H9 (cell line): Measurements from ENCODE around the gene CAPN9. TPM values are rescaled to one million over a fixed set of nuclear protein-coding genes. Genes with fewer than 3 reads are reported as not detected.

Experiments used
- DNase-seq: peaks from one replicate; pipeline ENCODE4 v3.0.0-alpha.2; 2017
- H2AFZ ChIP-seq: one replicate; pipeline ENCODE4 v1.6.1; 2013; ENCODE audit warnings: mild to moderate bottlenecking, low read length, control low read depth, moderate library complexity
- H2AK5ac ChIP-seq: 2 replicates; pipeline ENCODE4 v1.6.1; 2013; ENCODE audit warnings: low read length, control low read depth, mixed read lengths; ENCODE audit not compliant: insufficient read length
- H2BK120ac ChIP-seq: one replicate; pipeline ENCODE4 v1.6.1; 2013; ENCODE audit warnings: low read depth, mild to moderate bottlenecking, low read length, control low read depth, inconsistent platforms; ENCODE audit not compliant: poor library complexity, severe bottlenecking
- H2BK12ac ChIP-seq: 2 replicates; pipeline ENCODE4 v1.6.1; 2013; ENCODE audit warnings: low read length, control low read depth, mixed read lengths, low read depth; ENCODE audit not compliant: insufficient read length
- H2BK15ac ChIP-seq: 2 replicates; pipeline ENCODE4 v1.6.1; 2013; ENCODE audit warnings: low read depth, low read length, control low read depth
- H2BK20ac ChIP-seq: one replicate; pipeline ENCODE4 v1.6.1; 2013; ENCODE audit warnings: low read depth, mild to moderate bottlenecking, low read length, control low read depth, inconsistent platforms; ENCODE audit not compliant: poor library complexity, severe bottlenecking
- H2BK5ac ChIP-seq: 2 replicates; pipeline ENCODE4 v1.6.1; 2013; ENCODE audit warnings: low read length, control low read depth, mixed read lengths; ENCODE audit not compliant: insufficient read length
- H3K14ac ChIP-seq: 2 replicates; pipeline ENCODE4 v1.6.1; 2013; ENCODE audit warnings: low read length, control low read depth; ENCODE audit not compliant: insufficient read depth
- H3K18ac ChIP-seq: 2 replicates; pipeline ENCODE4 v1.6.1; 2013; ENCODE audit warnings: low read depth, mild to moderate bottlenecking, mixed read lengths, low read length, control low read depth; ENCODE audit not compliant: insufficient read length
- H3K23ac ChIP-seq: 2 replicates; pipeline ENCODE4 v1.6.1; 2013; ENCODE audit warnings: low read length, control low read depth, mixed read lengths, low read depth; ENCODE audit not compliant: insufficient read length
- H3K23me2 ChIP-seq: 2 replicates; pipeline ENCODE4 v1.6.1; 2013; ENCODE audit warnings: low read depth, mild to moderate bottlenecking, mixed read lengths, low read length, control low read depth; ENCODE audit not compliant: insufficient read length, poor library complexity, severe bottlenecking
- H3K27ac ChIP-seq: 2 replicates; pipeline ENCODE4 v1.5.1; 2013; ENCODE audit warnings: low read length, control low read depth, mixed read lengths, low read depth; ENCODE audit not compliant: insufficient read length
- H3K27me3 ChIP-seq: 2 replicates; pipeline ENCODE4 v1.6.1; 2013; ENCODE audit warnings: low read length, control low read depth, inconsistent platforms; ENCODE audit not compliant: insufficient read depth
- H3K4ac ChIP-seq: 2 replicates; pipeline ENCODE4 v1.6.1; 2013; ENCODE audit warnings: low read depth, mild to moderate bottlenecking, control low read depth, inconsistent platforms, low read length, moderate library complexity
- H3K4me1 ChIP-seq: 2 replicates; pipeline ENCODE4 v1.6.1; 2013; ENCODE audit warnings: low read length, control low read depth, inconsistent platforms; ENCODE audit not compliant: insufficient read depth
- H3K4me2 ChIP-seq: 2 replicates; pipeline ENCODE4 v1.6.1; 2013; ENCODE audit warnings: low read length, control low read depth, mixed read lengths; ENCODE audit not compliant: insufficient read length, insufficient read depth
- H3K56ac ChIP-seq: 2 replicates; pipeline ENCODE4 v1.6.1; 2013; ENCODE audit warnings: low read depth, mild to moderate bottlenecking, mixed read lengths, low read length, control low read depth; ENCODE audit not compliant: insufficient read length
- H3K79me1 ChIP-seq: 2 replicates; pipeline ENCODE4 v1.6.1; 2013; ENCODE audit warnings: low read depth, mild to moderate bottlenecking, moderate library complexity, low read length, control low read depth, inconsistent platforms; ENCODE audit not compliant: insufficient read depth, poor library complexity, severe bottlenecking
- H3K79me2 ChIP-seq: 2 replicates; pipeline ENCODE4 v1.6.1; 2013; ENCODE audit warnings: low read length, control low read depth, inconsistent platforms; ENCODE audit not compliant: insufficient read depth
- H3K9ac ChIP-seq: 2 replicates; pipeline ENCODE4 v1.6.1; 2013; ENCODE audit warnings: low read length, control low read depth, mixed read lengths; ENCODE audit not compliant: insufficient read length; ENCODE audit errors: extremely low read depth
- H3K9me3 ChIP-seq: one replicate; pipeline ENCODE4 v1.6.1; 2013; ENCODE audit warnings: low read depth, low read length, inconsistent platforms; ENCODE audit not compliant: control insufficient read depth
- H3T11ph ChIP-seq: one replicate; pipeline ENCODE4 v1.6.1; 2013; ENCODE audit warnings: mild to moderate bottlenecking, low read length, control low read depth, inconsistent platforms
- H4K20me1 ChIP-seq: one replicate; pipeline ENCODE4 v1.6.1; 2013; ENCODE audit not compliant: control insufficient read depth, insufficient read length, insufficient read depth
- H4K5ac ChIP-seq: 2 replicates; pipeline ENCODE4 v1.6.1; 2013; ENCODE audit warnings: low read depth, mild to moderate bottlenecking, mixed read lengths, low read length, control low read depth; ENCODE audit not compliant: insufficient read length
- H4K8ac ChIP-seq: replicated peaks from 2 replicates; pipeline ENCODE4 v1.6.1; 2013; ENCODE audit warnings: low read length, control low read depth, mixed read lengths, low read depth; ENCODE audit not compliant: insufficient read length
- H4K91ac ChIP-seq: 2 replicates; pipeline ENCODE4 v1.6.1; 2013; ENCODE audit warnings: low read depth, mild to moderate bottlenecking, moderate library complexity, mixed read lengths, low read length, control low read depth; ENCODE audit not compliant: insufficient read length
- H3K27ac Mint-ChIP-seq, 3 experiments: 2 replicates in 2 of 3; 3 replicates in 1 of 3; pipeline ENCODE4 v1.8.0; 2020 to 2021; ENCODE audit warnings: mixed read lengths in 3 of 3, mild to moderate bottlenecking in 1 of 3, moderate library complexity in 1 of 3
- H3K27me3 Mint-ChIP-seq: 2 replicates; pipeline ENCODE4 v1.8.0; 2021; ENCODE audit warnings: low read depth, mild to moderate bottlenecking, moderate library complexity, mixed read lengths
- H3K36me3 Mint-ChIP-seq, 3 experiments: 2 replicates in 2 of 3; 3 replicates in 1 of 3; pipeline ENCODE4 v1.8.0; 2020 to 2021; ENCODE audit warnings: low read depth in 3 of 3, mixed read lengths in 3 of 3; ENCODE audit not compliant: insufficient read depth in 1 of 3
- H3K4me1 Mint-ChIP-seq, 2 experiments: 2 replicates each; pipeline ENCODE4 v1.8.0; 2020; ENCODE audit warnings: mixed read lengths in 2 of 2
- H3K4me3 Mint-ChIP-seq, 2 experiments: 2 replicates in 1 of 2; 3 replicates in 1 of 2; pipeline ENCODE4 v1.8.0; 2020 to 2021; ENCODE audit warnings: mild to moderate bottlenecking in 2 of 2, mixed read lengths in 2 of 2, moderate library complexity in 1 of 2
- H3K9me3 Mint-ChIP-seq, 2 experiments: 2 replicates in 1 of 2; 3 replicates in 1 of 2; pipeline ENCODE4 v1.8.0; 2020; ENCODE audit warnings: mild to moderate bottlenecking in 2 of 2, mixed read lengths in 2 of 2, moderate library complexity in 1 of 2
- WGBS: extraction: QIAGEN DNeasy Blood & Tissue Kit; methylation state at CpG from one replicate; pipeline ENCODE4 v1.1.7; 2013; ENCODE audit warnings: missing lambda C conversion rate, low lambda C conversion rate, mixed read lengths; ENCODE audit not compliant: insufficient read length; ENCODE audit errors: extremely low coverage; 5-methylcytosine and 5-hydroxymethylcytosine counted together
- total RNA-seq: library from RNA; stranded (reverse); gene quantifications from 2 replicates; pipeline ENCODE4 v1.2.1, GENCODE V29; 2021
- TF ChIP-seq, protein P1 (sequence below): fragments of 200-600 bp; sonication (generic); conservative IDR thresholded peaks from 3 replicates; pipeline ENCODE4 v1.8.0; 2021; ENCODE audit warnings: antibody characterized with exemption, mild to moderate bottlenecking

CAPN9 gene
- total RNA-seq, 1 experiment from 2014 or later, result 0.22 TPM

DNA sequence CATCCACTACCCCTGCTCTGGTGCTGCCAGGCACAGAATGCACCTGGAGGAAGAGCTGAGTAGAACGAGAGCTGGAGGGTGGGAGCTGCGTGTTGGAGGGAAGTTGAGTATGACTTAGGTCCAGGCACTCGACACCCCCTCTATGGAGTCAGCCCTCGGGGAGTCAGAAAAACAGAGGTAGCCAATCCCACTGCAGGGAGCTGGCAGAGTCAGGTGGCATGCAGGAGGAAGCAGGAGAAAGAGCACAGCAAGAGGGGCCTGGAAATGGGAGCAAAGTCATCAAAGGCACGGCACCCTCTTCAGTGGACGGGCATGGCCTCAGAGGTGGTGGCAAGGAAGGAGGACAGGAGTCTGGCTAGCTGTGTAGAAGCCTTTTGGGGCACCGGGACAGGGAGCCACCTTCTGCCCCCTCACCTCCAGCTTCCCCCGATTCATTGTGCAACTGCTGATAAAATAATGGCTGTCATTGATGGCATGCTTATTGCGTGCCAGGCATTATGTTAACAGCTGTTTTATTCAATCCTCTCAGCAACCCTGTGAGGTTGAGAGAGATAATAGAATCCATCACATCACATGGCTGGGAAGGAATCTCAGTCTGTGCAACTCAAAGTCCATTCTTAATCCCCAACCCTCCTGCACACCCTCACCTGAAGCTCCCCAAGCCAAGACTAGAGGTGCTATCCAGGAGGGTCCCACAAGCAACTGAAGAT lies 79.1 kb downstream of the CAPN9 start:
- Histone ChIP-seq H2BK15ac (no peak overlapping the region), H3K9me3 (no peaks in the 10 kb centered on the region), H3K23me2 (no peaks in the 10 kb centered on the region), H2BK5ac (no peak overlapping the region), H3K4me1 (no peaks in the 10 kb centered on the region), H4K8ac (no peak overlapping the region), H3K4me2 (no peak overlapping the region), H4K5ac (no peak overlapping the region), H4K20me1 (no peaks in the 10 kb centered on the region), H2BK120ac (no peak overlapping the region), H2AFZ (no peak overlapping the region), H4K91ac (no peak overlapping the region), H3K27ac (no peak overlapping the region), H3K18ac (no peak overlapping the region), H3K14ac (no peak overlapping the region), H3T11ph (no peak overlapping the region), H3K4ac (no peak overlapping the region), H3K56ac (no peak overlapping the region), H2AK5ac (no peak overlapping the region), H3K27me3 (no peaks in the 10 kb centered on the region), H2BK20ac (no peak overlapping the region), H3K23ac (no peak overlapping the region), H2BK12ac (no peak overlapping the region), H3K79me2 (no peaks in the 10 kb centered on the region), H3K9ac (no peak overlapping the region), H3K79me1 (no peaks in the 10 kb centered on the region)
- no CpG with 5 or more reads among the region's 9 CpGs for WGBS
- no peak for DNase-seq
- no peaks in the 10 kb centered on the region; a peak in 1 of 5 replicates for H3K9me3 Mint-ChIP-seq
- H3K4me1 Mint-ChIP-seq, result no peaks in the 10 kb centered on the region
- peak overlapping the region in 1 of 3 experiments; percentile 85; a peak in 1 of 7 replicates for H3K27ac Mint-ChIP-seq
- no peak overlapping the region for H3K4me3 Mint-ChIP-seq
- TF ChIP-seq, protein P1, sequence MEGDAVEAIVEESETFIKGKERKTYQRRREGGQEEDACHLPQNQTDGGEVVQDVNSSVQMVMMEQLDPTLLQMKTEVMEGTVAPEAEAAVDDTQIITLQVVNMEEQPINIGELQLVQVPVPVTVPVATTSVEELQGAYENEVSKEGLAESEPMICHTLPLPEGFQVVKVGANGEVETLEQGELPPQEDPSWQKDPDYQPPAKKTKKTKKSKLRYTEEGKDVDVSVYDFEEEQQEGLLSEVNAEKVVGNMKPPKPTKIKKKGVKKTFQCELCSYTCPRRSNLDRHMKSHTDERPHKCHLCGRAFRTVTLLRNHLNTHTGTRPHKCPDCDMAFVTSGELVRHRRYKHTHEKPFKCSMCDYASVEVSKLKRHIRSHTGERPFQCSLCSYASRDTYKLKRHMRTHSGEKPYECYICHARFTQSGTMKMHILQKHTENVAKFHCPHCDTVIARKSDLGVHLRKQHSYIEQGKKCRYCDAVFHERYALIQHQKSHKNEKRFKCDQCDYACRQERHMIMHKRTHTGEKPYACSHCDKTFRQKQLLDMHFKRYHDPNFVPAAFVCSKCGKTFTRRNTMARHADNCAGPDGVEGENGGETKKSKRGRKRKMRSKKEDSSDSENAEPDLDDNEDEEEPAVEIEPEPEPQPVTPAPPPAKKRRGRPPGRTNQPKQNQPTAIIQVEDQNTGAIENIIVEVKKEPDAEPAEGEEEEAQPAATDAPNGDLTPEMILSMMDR, result no peak
- H3K36me3 Mint-ChIP-seq, result no peaks in the 10 kb centered on the region
- peaks cover 56% of the 10 kb centered on the region for H3K27me3 Mint-ChIP-seq
